Dermis microvascular lymphatic vessel endothelial cell (primary cell): ENCODE measurements around the gene COL4A1. TPM values are rescaled to one million over a fixed set of nuclear protein-coding genes. Genes with fewer than 3 reads are reported as not detected.

Experiments
- DNase-seq, 2 donors: peaks; one replicate each; pipeline versions ENCODE4 v3.0.0 to v3.0.0-alpha.2; 2010; ENCODE audit warnings: low read depth in 2 of 2
- total RNA-seq: library from RNA; depleted of rRNA; stranded (reverse); fragments of >200 nt; gene quantifications from 2 replicates; pipeline ENCODE4 v1.2.1, GENCODE V29; 2014

COL4A1 gene
- total RNA-seq, 1 donor from 2014 or later, result 1,098 TPM

GRCh38 chr13:110294146-110294545 is 12.8 kb downstream of the COL4A1 start:
- DNase-seq, result no peak

DNA sequence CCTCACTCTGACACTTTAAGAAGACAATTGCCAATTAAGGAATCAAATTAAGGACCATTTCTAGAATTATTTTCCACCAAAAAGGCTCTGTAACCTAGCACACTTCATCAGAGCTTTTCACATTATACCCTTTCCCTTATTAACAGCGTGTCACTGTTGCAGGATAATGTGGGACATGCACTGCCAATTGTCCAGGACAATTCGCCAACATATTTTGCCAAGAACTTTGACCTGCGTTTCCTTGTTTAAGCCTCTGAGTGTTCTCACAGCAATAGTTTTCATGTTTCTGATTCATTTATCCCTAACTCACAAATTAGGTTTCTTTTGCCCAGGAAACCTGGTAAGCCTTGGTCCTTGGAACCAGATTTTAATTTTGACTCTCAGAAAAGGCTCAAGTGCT is 13.3 kb downstream of the COL4A1 start:
- peak; percentile 72 to 74 for DNase-seq

GRCh38 chr13:110293037-110293436 is 13.9 kb downstream of the COL4A1 start:
- no peak for DNase-seq

GRCh38 chr13:110291286-110291685 is 15.7 kb downstream of the COL4A1 start:
- no peak for DNase-seq

DNA sequence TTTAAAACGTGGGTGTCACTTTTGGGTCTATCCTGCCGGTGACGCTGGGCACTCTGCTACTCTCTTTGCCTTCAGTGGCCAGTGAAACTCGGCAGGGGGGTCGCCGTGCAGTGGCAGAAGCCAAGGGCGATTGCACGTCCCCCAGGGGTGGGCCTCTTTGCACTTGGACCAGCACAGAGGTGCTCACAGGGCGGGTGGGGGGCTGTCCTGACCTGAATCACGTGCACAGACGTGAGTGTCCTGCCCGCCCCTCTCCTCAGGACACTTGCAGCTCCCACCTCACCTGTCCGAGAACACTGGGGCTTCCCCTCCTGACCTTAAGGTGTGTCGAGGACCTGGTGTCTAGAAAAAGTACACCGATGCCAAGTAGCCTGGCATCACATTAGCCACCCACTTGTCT is 16.1 kb downstream of the COL4A1 start:
- DNase-seq, result no peak

DNA sequence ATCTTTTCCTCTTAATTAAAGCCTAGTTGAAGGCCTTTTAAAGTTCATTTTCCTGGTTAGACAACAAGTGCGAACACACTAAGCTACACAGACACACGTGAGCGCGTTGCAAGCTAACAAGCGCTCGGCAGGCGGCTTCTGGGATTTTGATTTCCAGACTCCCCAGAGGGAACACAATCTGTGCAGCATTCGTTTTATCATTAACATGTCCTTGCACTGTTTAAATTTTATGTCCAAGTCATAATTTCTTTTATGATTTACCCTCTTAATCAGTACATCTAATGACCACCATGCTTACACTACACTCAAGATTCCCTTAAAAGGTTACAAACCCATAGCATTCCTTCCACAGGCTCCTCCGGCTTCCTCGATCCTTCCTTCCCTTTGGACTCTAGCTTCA is 16.8 kb downstream of the COL4A1 start:
- no peak for DNase-seq

DNA sequence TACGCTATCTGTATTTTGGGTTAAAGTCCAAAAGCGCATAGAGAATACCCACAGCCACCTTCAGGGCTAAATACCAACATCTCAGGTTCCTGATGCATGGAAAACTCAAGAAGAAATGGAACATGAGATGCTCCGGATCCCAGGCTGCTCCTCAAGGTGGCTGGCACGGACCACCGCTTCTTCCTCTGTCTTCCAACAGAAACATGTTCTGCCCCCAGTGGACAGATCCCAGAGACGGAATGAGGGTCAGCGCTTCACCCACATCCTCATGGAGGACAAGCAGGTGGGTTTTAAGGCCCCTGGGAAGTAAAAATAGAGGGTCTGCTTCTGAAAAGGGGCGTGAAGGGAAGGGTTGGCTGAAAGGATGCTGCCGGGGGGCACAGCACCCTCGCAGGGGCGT is 17.3 kb downstream of the COL4A1 start:
- no peak for DNase-seq

DNA sequence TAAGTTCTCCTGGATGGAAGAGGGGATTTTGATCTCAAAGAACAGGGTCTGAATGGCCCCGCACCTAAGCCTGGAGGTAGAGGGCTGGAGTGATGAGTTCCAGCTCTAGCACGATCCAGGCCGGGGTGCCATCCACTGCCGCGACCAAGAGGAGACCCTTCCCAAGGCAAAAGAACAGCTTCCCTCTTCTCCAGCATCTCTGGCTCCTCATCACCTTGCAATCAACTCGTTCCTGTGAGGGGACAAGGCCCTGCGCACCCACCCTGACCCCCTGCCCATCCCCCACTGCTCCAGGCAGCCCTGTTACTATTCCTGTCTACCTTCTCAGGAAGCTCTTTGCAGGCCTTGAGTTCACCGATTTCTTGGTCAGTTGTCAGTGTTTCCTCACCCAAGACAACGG is 17.8 kb downstream of the COL4A1 start:
- DNase-seq, result no peak

DNA sequence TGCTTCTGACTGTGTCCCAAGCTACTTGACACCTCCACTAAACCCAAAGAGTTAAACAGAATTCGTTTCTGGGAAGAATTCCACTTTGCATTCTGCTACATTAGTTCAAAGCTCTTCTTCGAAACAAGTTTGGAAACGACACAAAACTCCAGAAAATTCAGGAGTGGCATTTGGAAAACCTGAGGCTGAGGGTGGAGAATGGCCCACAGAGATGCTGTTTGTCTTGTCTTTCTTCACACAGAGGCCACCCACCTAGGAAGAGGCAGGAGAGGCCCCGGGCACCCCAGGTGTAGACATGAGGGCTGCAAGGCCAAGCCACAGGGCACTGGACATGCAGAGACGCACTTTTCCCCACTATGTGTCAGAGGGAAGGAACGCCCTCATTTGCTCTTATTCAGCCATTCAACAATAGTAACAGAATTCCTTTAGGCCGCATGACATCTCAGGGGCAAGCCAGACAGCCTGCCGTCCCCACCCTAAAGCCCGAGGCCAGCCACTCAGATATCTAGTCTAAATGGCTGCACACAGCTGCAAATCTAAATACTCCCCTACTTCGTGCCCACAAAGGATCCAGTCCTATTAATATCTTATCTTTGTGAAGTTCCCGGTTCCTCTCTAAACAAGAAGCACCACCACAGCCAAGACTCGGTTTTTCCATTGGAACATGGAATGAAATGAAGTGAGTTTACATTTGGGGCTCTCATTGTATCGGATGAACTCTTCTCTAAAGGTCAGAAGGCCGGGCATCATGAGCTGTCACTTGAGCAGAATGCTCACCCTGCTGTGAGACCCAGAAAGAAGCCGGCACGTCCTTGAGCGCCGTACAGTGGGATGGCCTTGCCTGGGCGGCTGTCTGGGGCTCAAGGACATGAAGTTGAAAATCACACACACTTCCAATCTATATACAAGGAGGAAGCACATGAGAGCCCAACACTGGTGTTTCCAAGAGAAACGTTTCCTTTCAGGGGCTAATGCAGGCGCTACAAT is 19.8 kb downstream of the COL4A1 start:
- no peak for DNase-seq

DNA sequence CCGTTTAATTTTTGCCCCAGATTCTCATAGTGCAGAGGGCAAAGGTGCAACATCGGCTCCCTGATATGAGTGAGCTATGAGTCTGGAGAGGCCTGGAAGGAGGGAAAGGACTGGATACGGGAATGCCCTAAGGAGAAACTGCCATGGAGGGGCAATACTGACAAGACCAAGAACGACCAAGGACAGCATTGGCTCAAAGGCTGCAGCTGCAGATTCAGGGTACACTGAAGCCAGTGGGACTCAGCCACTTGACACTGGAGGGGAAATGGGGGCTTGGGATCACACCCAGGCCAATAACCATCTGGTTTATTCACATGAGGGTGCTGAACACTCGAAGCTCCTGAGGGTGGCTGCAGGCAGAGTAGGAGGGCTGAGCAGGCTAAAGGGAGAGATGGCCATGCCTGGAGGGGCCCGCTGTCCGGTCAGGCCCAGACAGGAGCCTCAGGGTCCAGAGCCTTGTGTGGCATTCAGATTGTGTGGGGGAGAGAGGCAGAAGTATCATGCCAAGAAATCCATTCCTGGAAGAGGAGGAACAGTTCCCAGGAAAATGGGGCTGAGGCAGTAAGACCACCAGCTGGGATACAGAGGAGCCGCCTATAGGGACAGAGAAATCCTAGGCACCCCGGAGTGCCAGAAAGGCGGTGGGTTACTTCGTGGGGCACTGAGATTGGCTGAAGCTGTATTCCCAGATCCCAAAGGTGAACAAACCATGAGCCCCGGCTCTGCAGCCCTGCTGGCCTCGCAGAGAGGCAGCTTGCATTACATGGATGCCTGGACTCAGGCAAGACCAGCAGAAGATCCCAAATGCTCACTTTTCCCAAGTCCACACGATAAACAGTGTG is 20.7 kb downstream of the COL4A1 start:
- no peak for DNase-seq

GRCh38 chr13:110284779-110285484 is 22.0 kb downstream of the COL4A1 start:
- DNase-seq, result no peak

- DNase-seq, result no peak
Measured at GRCh38 chr13:110283736-110284517, 23.0 kb downstream of the COL4A1 start.

DNA sequence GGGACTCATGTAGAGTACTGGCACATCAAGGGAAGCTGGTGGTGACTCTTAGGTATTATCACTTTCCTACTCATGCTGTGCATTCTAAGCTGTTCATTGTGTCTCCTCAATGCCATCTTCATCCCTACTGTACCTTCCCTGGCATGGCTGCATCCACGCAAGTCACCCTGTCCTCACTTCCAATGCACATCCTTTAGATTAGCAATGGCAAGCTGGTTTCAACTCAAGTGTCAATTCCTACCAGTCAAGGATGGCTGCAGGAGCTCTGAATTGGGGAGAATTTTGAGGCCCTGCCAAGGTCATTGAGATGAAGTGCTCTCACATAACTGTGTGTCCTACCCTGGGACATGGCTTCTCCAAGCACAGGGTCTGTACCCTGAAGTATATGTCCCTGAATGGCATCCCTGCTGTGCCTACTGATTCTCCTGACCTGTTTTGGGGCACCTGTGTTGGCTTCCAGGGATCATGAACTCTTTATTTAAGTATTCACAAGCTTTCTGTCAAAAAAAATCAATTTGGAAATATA is 24.6 kb downstream of the COL4A1 start:
- no peak for DNase-seq

DNA sequence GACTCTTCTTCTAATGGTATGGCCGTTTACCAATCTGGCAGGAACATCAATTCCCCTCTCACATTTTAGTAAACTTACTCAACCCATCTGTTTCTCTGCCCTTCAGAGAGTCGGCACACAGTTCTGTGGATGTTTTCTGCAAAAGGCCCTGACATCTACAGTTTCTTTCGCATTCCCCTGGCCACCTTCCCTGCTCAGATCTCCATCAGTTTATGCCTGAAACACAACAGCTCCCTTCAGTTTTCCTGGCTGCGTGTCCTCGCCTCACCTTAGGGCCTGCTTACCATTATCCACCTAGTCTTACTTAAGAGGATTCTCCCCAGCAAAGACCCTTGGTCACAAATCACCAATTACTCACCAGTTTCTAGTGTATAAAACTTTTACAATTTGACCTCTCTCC is 25.2 kb downstream of the COL4A1 start:
- no peak for DNase-seq

- DNase-seq, result no peak
Measured at GRCh38 chr13:110280985-110281688, 25.8 kb downstream of the COL4A1 start.

DNA sequence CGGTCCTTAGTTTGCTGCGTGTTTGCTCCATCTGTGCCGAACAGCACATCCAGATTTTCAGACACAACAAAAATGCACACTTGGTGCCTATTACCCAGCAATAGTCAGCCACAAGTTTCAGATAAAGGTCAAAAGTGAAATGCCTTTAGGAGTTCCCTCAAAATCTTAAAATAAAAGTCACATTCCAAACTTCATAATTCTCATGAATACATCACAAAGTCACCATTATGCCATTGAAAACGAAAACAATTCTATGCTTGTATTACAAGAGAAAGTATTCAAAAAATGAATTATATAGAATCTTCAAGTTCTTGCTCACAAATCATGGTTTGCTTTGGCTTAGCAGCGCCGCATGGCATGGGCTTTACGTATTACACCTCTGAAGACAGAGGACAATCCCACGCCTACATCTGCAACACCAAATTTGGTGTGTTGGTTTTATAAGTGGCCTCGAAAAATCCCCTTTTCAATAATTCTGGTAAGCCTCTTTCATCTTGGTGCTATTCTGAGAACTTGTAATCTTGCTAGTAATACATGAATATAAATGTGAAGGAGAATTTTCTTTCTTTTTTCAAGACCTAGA is 26.6 kb downstream of the COL4A1 start:
- no peak for DNase-seq

DNA sequence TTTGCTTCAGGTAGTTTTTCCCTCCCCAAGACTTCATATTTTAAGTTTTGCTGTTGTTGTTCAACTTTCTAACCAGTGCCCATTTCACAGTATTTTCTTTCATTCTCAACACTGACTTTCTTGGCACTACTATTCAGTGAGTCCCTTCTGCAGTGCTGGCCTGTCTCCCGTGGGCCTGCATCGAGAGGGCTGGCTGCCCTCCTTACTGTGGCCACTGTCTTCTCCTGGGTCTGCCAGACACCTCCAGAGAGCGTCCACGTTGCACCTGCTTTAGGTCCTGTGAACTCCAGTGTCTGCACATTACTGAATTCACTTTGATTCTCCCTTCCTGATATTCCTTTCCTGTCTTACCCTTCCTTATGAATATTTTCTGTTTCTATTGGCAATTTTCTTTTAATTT is 27.3 kb downstream of the COL4A1 start:
- DNase-seq, result no peak

- no peak for DNase-seq
Measured at GRCh38 chr13:110278859-110279258, 28.1 kb downstream of the COL4A1 start.

DNA sequence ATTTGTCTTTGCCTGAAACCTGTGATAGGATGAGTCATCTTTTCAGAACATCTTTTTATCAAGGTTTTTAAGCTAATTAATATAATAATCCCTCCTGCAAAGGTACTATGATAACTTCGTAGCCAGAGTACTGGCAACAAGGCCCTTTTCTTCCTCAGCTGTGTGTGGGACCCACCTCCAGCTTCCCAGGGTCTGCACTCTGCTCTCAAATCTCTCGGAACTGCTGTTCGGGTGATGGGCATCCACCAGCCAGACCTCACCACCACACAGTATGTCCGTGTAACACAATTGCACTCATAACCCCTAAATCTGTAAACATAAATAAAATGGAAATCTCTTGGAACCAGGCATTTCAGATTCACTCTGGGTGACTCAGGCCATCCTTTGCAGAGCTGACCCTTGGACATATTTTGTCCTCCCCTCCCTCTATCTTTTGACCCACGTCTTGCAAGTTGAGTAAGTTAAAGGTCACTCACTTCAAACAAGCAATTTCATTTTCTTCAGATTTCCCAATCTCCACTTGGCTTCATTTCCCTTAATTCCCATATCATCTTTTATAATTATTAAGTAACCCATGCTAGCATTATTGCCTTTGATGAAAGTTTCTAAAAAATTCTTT is 29.5 kb downstream of the COL4A1 start:
- no peak for DNase-seq
